T1000 (cell line): ENCODE measurements around the gene ZNF576.
"Not testable (repeated sequence)": the region's sequence is repeated elsewhere in the genome, so short reads cannot be mapped to it uniquely, and the experiment has no call there.

ENCODE experiments used
- DNase-seq: peaks from one replicate; lab custom pipeline; 2025; ENCODE audit warnings: mixed read lengths; lab: John Stamatoyannopoulos, UW

The ZNF576 gene

GRCh38 chr19:43599635-43600295 lies 3.4 kb downstream of the ZNF576 start:
- DNase-seq, result no peak

DNA sequence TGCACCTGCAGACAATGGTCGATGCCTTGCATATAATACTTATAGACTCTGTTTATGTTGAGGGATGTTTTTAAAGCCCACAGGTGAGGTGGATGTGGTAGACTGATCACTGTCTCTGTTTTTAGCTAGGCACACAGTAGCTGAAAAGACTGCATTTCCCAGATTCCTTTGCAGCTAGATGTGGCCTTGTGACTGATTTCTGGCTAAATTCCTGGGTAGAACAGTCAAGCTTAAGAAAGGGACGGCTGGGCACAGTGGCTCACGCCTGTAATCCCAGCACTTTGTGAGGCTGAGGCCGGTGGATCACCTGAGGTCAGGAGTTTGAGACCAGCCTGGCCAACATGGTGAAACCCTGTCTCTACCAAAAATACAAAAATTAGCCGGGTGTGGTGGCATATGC lies 3.9 kb downstream of the ZNF576 start:
- not testable (repeated sequence) for DNase-seq

- no peak for DNase-seq
These were observed 9.6 kb downstream of the ZNF576 start for GRCh38 chr19:43605875-43606568.

DNA sequence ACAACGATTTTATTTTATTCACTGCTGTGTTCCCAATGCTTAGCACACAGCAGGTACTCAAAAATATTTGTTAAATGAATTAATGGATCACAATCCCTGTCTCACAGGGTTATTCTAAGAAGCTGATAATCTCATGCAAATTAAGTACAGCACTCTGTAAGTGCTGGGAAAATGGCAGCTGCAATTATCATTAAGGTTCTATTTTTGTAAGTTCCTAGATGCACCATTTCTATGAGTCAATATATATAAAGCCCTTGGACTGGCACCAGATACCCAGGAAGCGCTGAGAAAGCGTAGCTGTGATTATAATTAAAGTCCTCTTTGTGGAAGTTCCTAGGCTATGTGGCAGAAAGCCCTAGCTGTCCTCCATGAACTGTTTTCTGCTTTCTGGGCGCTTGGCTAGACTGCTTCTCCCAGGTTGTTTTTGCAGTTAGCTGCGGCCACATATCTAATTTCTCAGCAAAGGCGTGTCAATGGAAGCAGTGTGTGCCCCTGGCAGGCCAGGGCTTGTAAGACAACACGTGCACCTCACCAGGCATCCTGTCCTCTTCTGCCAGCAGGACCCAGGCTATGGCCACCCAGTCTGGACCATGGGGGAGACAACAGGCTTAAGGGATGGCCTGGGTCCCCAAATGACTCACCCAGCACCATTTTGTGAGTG lies 10.3 kb downstream of the ZNF576 start:
- no peak for DNase-seq

- DNase-seq, result no peak
These were observed 11.1 kb downstream of the ZNF576 start for GRCh38 chr19:43607238-43608205.

DNA sequence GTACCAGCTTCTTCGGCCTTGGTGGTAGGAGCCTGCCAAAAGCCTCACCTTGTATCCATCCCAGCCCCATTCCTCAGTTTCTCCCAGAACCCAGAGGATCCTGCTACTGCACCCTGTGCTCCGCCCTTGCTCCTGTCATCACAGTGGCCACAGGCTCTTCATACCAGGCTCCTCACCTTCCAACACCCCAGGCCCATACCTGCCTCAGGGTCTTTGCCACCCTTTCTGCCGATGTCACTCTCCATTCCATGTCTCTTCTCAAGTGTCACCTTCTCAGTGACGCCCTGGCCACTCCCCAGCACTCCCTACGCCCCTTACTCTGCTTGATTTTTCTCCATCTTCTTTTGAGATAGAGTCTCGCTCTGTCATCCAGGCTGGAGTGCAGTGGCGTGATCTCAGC lies 13.5 kb downstream of the ZNF576 start:
- DNase-seq, result no peak

DNA sequence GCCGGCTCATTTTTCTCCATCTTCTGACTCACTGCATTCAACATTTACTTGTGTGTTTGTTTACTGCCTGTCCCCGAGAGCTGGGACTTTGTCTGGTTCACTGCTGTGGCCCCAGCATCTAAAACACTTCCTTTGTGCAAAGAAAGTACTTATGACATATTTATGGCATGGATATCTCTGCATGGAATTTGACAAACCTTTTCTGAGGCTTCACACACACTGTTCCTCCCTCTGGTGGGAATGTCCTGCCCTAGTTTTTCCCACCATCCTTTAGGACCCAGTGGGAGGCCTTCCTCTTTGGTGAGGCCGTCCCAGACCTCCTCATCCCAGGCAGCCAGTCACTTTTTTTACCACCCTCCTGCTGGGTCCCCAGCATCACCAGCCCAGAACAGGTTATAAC lies 14.1 kb downstream of the ZNF576 start:
- DNase-seq, result no peak

GRCh38 chr19:43611788-43612187 lies 15.4 kb downstream of the ZNF576 start, which contains the start of gene SRRM5:
SRRM5 (plus strand) TSS chr19:43612088; CDS start chr19:43612122, 34 bp downstream.
- no peak for DNase-seq

- DNase-seq, result no peak
These were observed 16.0 kb downstream of the ZNF576 start for GRCh38 chr19:43612374-43612773.

DNA sequence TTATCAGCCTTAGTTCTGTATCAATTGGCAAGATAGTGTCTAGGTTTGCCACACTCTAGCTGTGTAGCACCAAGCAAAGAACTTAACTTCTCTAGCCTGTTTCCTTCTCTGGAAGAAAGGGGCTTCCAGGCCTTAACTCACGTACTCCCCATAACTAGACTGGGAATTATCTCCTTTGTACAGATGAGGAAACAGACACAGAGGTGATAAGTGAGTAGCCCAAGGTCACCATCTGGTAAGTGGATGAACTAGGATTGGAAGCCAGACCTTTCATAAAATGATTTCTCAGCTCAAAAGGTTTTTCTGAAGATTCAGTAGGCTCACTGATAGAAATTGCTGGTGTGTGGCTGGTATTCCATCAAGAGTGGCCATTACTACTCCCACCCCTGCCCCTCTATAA lies 19.9 kb downstream of the ZNF576 start:
- no peak for DNase-seq

DNA sequence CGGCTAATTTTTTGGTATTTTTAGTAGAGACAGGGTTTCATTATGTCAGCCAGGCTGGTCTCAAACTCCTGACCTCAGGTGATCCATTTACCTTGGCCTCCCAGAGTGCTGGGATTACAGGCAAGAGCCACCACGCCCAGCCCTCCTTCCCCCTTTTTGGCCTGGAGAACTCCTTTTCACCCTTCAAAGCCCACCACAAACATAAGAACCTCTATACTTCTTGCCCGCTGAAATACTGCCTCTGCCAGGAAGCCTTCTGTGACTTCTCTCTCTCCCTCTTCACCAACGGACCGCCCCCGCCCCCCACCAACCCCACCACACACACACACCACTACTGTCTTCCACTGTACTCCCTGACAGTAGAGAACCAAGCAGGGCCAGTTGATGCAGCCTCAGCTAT lies 20.6 kb downstream of the ZNF576 start:
- no peak for DNase-seq

GRCh38 chr19:43618921-43619261 lies 22.5 kb downstream of the ZNF576 start:
- no peak for DNase-seq

- peak; percentile 67 for DNase-seq
These were observed 23.1 kb downstream of the ZNF576 start, which contains the start of gene ZNF428 for GRCh38 chr19:43619262-43620060. ZNF428 (minus strand) TSS chr19:43619629; CDS start chr19:43614304, 5,325 bp downstream.

GRCh38 chr19:43620061-43621001 lies 23.9 kb downstream of the ZNF576 start:
- DNase-seq, result no peak

DNA sequence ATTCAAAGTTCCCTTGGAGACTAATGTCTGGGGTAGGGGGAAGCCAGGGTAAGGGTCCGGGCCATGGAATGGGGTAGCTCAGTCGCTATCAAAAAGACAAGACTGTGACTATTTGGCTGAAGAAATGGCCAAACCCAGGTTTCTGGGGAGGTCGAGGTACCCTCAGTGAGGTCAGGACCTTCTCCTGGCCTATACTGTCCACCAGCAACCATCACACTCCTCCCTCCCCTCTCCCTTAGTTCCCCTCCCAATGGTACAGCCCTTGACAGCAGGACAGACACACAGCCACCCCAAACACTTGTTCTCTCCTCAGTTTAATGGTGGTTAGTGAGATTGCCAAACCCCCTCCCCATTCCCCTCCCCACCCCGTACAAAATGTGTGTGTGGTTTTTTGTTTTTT lies 25.7 kb downstream of the ZNF576 start:
- no peak for DNase-seq

DNA sequence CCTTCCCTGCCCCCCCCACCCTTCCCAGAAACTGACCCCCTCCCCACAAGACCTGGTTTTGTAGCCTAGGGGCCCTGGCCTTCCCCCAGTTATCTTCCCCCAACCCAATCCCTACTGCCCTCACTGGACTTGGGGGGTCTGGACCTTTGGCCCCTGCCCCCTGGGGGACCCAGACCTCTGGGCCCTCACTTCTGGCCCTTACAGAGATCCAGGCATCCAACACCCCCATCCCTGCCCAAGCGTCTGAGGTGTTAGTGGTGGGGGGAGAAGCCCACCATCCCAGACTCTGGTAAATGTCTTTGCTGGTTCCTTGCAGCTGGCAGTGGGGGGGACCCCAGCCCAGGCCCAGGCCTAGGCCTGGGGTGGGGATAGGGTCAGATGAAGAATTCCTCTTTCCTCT lies 26.6 kb downstream of the ZNF576 start:
- DNase-seq, result no peak

DNA sequence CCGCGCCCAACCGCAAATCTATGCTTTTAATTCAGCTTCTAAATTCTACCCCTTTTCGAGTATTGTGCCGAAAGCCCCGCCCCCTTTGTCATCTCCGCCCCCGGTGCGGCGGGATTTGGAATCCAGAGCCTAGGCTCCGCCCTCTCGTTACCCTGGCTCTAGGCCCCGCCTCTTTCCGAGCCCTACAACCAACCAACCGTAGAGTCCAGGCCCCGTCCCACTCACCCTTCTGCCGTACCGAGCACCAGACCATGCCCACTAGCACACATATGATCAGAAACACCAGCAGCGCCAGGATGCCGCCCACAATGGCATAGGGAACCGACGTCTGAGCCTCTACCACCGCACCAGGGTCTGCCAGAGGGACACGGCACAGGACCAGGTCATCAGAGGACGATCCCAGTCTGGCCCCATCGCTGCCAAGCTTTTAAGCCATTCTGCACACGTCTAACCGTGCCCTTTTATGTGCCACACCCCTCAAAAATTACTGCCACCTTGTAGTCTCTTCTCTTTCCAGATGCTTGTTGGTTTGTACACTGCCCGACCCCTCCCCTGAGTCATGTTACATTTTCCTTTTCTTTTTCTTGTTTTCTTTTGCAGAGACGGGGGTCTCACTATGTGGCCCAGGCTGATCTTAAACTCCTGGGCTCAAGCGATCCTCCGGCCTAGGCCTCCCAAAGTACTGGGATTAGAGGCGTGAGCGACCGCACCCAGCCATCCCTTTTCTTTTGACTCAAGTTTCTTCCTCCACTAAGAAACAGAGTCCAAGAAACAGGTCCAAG lies 27.7 kb downstream of the ZNF576 start:
- DNase-seq, result no peak

DNA sequence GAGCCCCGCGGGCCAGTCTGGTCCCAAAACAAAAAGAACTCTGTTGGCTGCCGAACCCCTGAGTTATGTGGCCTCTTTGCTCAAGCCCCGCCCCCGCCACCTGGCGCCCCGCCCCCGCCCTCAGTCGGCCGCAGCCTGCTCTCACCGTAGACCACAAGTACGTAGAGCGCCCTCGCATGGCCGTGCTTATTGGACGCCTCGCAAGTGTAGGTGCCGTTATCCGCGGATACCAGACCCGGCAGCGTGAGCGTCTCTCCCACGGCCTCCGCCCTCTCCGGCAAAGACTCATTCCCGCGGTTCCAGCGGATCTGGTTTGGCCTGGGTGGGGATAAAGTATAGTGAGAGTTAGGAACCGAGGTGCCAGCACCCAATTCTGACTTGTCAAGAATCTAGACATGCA lies 28.5 kb downstream of the ZNF576 start:
- no peak for DNase-seq

GRCh38 chr19:43625918-43626579 lies 29.7 kb downstream of the ZNF576 start:
- no peak for DNase-seq
